ENCODE data around the gene APOL6.
"Not testable (repeated sequence)": the region's sequence is repeated elsewhere in the genome, so short reads cannot be mapped to it uniquely, and the experiment has no call there.

Gene APOL6

DNA sequence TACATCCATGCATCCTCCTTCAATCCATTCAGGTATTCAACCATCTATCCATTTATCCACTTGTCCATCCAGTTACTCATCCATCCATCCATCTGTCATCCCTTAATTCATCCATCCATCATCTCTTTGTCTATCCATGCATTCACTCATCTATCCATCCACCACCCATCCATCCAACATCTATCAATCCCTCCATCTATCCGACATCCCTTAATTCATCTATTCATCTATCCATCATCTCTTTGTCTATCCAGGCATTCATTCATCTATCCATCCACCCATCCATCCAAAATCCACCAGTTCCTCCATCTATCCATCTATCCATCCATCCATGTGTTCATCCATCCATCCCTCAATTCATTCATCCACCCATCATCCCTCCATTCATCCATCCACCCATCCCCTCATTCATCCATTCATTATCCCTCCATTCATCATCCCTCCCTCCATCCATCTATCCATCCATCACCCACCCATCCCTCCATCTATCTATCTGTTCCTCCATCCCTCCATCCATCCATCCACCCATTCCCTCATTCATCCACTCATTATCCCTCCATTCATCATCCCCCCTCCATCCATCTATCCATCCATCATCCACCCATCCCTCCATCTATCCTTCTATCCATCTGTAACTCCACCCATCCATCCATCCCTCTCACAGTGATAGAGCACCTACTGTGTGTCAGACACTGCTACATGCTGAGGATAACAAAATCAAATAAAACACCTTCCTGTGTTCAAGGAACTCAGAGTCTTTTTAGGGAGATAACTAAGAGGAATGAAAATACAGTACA, 29.6 kb upstream of the APOL6 start:
- DNase-seq (ENCODE audit: low read depth) = no peak

DNA sequence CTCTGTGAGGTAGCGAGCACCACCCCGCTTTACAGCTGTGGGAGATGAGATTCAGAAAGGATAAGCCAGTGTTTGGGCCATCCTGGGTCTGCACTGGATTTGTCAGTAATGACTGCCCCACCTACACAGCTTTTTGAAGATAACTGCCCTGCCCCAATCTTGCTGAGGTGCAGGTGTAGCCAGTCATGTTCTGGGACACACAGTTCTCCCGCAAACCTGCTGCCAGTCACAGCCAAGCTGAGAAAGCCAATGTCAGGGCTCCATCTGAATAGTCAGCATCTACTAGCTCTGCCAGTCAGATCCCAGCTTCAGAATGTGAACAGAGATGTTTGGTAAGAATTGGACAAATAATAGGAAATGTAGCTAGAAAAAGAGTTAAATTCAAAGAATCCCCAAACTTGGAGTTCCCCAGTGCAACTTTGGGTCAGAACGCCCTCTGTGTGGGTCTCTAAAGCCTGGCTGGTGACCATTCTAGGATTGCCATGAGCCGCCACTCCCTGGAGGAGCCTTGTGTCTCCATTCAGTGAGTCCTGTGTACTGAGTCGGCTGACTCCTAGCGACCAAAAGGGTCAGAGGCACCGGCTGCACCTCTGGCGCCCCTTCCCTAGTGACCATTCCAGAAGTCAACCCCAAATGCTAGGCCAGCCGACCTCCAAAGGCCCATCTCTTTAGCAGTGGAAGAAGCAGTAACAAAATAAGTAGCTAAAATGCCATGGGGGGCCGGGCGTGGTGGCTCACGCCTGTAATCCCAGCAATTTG, 28.7 kb upstream of the APOL6 start:
- DNase-seq (ENCODE audit: low read depth) = no peak

DNA sequence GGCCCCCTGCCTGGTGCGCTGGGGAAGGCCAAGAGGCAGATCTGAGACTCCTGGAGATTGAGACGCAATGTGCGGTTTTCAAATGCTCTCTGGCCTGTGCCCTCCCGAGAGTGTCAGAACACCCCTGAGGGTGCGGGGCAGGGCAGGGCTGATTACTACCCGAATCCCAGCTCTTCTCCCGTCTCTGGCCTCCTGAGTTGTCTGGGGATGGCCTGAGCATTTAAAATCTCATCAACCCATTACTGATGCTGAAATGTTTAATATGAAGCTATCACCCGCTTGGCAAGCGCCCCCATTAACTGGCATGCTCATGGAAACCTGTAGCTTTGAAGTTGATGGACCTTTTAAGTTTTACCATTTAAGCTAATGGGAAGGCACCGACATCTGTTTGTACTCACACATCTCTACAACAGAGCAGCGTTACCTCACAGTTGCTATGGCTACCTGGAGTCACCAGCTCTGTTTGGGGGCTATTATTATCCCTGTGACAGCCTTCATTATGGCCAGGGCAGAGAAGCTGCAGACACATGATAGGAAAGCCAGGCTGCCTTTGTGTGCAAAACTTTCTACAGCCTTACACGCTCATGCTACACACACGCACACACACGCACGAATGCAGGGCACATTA, 27.5 kb upstream of the APOL6 start:
- peak; percentile 77 for DNase-seq (ENCODE audit: low read depth)

DNA sequence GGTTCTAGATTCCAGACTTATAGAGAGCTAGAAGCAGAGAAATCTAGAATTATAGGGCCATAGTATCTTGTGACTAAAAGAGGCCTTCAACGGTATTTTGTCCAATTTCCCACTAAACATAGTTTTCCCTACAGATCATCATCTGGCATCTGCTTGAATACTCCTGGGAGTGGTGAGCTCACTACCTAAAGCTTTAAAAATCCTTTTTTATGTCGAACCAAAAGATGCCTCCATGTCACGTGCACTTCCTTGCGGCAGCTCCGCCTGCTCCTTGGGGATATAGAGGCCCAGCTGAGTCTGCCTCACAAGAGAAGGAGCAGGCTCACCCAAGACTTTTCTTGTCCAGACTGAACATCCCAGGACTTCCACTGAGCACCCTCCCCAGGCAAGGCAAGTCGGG, 26.8 kb upstream of the APOL6 start:
- no peak for DNase-seq (ENCODE audit: low read depth)

DNA sequence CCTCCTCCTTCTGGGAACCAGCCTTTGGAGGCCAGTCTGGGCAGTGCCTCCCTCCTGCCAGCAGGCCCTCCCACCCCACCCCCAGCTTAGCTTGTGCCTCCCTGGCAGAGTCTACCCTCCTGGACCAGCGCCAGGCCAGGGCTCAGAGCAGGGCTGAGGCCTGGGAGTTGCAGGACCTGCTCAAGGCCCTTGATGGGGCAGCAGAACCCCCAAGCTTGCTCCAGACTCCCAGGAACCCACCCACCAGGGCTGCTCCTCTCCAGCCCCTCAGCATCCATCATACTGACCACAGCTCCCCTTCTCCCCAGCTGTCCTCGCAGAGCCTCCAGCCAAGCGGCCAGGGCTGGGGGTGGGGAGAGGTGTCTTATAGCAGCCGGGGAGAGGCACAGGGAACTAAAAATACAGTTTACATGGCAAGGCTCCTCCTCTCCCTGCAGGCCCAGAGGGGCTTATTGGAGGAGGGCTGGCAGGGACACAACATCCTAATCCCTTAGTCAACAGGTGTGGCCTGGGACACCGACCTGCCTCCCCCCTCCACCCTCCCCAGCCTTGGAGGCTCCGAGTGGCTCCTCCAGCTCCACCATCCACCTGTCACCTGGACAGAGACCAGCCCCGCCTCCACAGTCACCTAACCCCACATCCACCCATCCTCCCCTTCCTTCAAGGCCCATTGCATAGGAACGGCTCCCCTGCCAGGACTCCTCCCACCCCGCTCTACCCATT, 25.9 kb upstream of the APOL6 start:
- no peak for DNase-seq (ENCODE audit: low read depth)

- DNase-seq (ENCODE audit: low read depth) = not testable (repeated sequence)
Observed at GRCh38 chr22:35623885-35624284, 24.4 kb upstream of the APOL6 start.

- no peak for DNase-seq (ENCODE audit: low read depth)
Observed at GRCh38 chr22:35624547-35624946, 23.7 kb upstream of the APOL6 start.

GRCh38 chr22:35625763-35626432, 22.3 kb upstream of the APOL6 start:
- DNase-seq (ENCODE audit: low read depth) = no peak

DNA sequence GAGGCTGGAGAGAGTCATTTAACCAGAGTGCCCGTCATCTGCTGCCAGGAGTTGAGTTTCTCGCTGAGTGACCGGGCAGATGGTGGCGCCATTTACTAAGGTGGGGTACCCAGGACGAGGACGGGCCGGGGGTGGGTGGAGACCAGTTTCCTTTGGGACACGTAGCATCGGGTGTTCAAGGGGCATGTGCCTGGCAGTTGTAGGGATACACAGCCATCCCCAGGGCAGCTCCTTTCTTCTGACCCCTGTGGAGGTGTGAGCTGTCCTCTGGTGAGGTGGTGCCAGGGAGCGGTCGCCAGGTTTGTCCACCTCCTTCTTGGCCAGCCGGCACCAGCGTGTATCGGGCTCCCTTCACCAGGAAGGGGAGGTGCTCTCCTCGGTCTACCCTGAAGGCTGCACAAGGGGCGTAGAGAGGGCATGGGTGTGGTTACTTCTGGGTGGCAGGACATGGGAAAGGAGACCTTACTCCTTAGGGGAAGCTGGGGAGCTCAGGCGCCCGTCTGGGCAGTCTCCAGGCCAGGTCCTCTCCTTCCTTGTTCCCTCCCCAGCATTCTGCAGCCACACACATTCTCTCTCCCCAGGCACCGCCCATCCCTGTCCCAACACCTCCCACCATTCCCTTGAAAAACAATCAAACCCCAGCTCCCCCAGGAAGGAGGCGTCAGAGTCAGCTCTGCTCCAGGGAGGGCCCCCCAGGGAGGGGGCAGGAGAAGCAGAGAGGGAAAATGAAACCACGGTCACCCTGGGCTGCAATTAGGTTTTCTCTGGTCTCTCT, 20.8 kb upstream of the APOL6 start:
- DNase-seq (ENCODE audit: low read depth) = peak; percentile 91

DNA sequence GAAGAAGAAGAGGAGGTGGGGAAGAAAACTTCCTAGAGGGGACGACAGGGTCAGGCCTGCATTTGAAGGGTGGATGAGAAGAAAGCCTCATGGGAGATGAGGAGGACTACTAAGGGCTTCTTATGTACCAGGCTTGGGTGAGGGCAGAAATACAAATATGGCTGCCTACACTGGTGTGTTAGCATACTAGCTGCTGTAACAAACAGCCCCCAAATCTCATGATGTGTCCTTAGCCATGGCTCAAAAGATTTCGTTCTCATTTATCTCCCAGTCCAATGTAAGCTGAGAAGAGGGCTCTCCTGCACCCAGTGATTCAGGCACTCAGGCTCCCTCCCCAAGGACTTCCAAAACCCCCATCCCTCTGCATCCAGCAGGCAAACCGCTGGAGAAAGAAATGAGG, 19.5 kb upstream of the APOL6 start:
- no peak for DNase-seq (ENCODE audit: low read depth)

GRCh38 chr22:35629406-35630216, 18.6 kb upstream of the APOL6 start:
- peak; percentile 98 for DNase-seq (ENCODE audit: low read depth)

DNA sequence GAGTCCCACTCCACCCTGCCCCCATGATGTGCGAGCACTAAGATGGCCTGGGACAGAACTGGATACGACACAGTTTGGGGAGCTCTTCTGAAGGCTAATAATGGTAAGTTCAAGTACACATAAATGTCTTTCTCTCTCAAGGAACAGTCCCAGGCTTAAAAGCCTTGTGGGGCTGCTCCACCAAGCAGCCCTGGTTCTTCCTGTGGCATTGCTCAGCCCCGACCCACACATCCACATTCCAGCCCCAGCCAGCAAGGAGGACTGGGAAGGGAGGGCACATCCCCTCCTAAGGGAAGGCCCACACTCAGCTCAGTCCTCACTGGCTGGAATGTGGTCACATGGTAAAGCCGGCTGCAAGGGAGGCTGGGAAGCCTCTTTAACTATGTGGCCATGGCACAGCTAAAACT, 17.9 kb upstream of the APOL6 start:
- DNase-seq (ENCODE audit: low read depth) = no peak

DNA sequence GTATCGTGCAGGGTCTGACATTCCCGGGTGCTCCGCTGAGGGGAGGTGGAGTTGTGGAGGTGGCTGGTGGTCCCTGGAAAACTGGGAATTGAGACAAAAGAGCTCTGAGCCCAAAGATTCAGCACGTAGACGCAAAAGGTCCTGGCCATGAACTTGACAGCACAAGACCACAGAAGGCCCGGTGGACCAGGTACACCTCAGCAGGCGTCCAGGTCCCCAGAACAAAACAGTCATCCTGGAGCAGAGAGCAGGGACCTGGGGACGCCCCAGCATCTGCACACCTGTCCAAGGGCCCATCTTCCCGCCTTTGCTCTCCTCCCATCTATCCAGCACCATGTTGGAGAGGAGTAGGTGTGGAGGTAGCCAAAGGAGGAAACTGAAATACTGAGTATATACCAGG, 17.4 kb upstream of the APOL6 start:
- DNase-seq (ENCODE audit: low read depth) = no peak

DNA sequence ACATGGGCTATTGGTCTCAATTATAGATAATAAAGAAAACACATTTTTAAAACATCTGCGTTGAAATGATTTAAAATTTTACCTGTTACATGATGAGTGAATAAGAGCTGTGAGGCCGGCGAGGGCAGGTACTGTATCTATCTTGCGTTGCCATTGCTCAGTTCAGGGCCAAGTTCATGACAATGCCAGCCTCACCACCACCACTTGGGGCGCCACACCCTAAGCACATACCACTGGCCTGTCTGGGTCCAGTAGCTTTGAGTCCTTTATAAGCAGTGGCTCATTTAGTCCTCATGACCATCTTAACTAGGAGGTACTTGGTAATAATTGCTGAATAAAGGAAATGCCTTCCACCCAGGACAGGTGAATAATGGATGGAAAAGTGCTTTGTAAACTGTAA, 16.6 kb upstream of the APOL6 start:
- no peak for DNase-seq (ENCODE audit: low read depth)

DNA sequence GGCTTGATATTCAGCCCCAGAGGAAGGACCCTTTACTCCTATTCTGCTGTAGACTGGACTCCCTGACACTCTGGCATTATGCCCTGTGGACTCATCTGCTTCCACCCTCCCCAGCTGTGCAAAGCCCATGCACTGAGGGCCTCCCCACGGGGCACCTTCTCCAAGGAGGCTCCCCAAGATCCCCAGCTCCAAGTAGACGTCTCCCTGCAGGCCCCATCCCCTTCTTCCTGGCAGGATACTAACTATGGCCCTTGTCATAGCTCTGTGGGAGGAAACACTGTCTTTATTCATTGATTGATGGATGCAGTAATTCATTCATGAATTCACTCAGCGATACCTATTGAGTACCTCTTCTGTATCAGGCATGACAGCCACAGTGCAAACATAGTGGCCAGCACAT, 15.3 kb upstream of the APOL6 start:
- no peak for DNase-seq (ENCODE audit: low read depth)

DNA sequence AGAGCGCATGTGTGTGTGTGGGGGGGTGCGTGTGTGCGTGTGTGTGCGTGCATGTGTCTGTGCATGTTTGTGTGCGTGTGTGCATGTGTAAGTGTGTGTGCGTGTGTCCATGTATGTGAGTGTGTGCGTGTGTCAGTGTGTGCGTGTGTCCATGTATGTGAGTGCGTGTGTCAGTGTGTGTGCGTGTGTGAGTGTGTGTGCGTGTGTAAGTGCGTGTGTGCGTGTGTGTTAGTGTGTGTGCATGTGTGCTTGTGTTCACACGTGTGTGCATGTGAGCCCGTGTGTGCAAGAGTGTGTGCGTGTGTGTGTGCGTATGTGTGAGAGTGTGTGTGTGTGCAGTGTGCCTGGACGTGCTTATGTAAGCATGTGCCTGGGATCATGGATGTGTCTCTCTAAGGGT, 14.7 kb upstream of the APOL6 start:
- no peak for DNase-seq (ENCODE audit: low read depth)

DNA sequence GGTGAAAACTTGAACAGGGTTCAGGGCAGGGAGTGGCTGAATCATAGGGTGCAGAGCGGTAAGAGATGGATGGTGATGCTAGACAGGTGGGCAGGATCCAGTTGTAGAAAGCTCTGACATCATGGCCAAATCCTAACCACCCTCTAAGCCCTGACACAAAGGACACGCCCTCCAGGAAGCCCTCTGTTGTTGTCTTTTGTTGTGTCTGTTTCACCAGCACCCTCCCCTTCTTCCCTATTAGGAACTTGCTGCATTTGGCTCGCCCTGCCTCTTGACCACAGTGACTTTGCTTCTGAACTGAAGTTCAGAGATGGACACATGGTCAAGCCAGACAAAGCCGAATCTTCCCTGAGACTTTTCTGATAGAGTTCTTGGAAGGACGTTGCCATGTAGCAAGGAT, 14.2 kb upstream of the APOL6 start:
- no peak for DNase-seq (ENCODE audit: low read depth)

DNA sequence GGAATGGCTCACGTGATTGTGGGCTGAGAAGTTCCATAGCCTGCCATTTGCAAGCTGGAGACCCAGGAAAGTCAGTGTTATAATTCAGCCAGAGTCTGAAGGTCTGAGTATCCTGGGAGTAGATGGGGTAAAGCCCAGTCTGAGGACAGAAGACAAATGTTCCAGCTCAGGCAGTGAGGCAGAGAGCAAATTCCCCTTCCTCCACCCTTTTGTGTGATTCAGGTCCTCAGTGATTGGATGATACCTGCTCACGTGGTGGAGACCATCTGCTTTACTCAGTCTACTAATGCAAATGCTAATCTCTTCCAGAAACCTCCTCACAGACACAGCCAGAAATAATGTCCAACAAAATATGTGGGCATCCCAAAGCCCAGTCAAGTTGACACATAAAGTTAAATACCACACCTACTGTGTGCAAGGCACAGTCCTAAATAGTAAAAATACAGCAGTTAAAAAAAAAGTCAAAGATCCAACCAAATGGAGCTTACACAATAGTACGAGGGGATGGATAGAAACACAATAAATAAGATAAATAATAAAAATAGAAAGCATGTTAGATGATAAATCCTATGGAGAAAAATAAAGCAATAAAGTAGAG, 13.2 kb upstream of the APOL6 start:
- DNase-seq (ENCODE audit: low read depth) = no peak

- no peak for DNase-seq (ENCODE audit: low read depth)
Observed at GRCh38 chr22:35637254-35637653, 11.0 kb upstream of the APOL6 start.

DNA sequence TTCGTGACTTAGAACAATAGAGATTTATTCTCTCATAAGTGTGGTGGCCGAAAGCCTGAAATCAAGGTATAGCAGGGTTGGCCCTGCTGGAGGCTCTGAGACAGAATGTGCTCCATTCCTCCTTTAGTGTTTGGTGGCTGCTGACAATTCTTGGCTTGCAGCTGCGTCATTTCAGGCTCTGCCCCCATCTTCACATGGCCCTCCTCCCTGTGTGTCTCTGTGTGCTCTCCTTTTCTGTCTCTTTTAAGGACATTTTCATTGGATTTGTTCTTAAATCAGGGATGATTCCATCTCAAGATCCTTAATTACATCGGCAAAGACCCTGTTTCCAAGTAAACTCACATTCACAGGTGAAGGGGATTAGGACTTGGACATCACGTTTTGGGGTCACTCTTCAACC, 10.2 kb upstream of the APOL6 start:
- no peak for DNase-seq (ENCODE audit: low read depth)

Data from GM04504 (cell line).